ENCODE data around the gene ST7.

DNA sequence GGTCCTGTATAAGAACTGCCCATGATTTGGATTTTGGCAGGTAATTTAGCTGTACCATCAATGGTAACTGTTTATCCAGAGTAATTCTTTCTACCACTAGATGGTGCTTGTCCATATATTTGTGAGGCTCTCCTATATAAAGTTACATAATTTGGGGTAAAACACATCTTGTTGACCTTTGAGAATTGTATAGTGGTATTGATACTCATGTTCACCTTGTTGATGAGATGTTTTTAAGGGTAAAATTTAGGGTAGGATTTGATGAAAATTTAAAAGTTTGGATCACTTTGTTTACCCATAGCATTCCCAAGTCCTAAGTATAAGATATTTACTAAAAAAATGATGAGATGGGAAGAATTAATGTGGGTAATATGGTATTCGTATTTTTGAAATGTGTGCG lies 31.6 kb downstream of the ST7 start:
- TF ChIP-seq CTCF (IDR thresholded peaks at IDR 0.05) (peak; percentile 84), POLR2A (IDR thresholded peaks at IDR 0.05; ENCODE audit: low read length) (no peak), BHLHE40 (IDR thresholded peaks at IDR 0.05; ENCODE audit: low read depth, low read length) (no peak), BCL3 (IDR thresholded peaks at IDR 0.05) (no peak), RAD21 (conservative IDR thresholded peaks at IDR 0.05 in 1 of 2, IDR thresholded peaks at IDR 0.05 in 1 of 2) (peak; percentile 56 to 60), HDAC2 (IDR thresholded peaks at IDR 0.05) (no peak), MAX (IDR thresholded peaks at IDR 0.05) (no peak), MYC (IDR thresholded peaks at IDR 0.05; ENCODE audit: borderline replicate concordance, low read length) (no peak)
- TF ChIP-seq, protein P1, sequence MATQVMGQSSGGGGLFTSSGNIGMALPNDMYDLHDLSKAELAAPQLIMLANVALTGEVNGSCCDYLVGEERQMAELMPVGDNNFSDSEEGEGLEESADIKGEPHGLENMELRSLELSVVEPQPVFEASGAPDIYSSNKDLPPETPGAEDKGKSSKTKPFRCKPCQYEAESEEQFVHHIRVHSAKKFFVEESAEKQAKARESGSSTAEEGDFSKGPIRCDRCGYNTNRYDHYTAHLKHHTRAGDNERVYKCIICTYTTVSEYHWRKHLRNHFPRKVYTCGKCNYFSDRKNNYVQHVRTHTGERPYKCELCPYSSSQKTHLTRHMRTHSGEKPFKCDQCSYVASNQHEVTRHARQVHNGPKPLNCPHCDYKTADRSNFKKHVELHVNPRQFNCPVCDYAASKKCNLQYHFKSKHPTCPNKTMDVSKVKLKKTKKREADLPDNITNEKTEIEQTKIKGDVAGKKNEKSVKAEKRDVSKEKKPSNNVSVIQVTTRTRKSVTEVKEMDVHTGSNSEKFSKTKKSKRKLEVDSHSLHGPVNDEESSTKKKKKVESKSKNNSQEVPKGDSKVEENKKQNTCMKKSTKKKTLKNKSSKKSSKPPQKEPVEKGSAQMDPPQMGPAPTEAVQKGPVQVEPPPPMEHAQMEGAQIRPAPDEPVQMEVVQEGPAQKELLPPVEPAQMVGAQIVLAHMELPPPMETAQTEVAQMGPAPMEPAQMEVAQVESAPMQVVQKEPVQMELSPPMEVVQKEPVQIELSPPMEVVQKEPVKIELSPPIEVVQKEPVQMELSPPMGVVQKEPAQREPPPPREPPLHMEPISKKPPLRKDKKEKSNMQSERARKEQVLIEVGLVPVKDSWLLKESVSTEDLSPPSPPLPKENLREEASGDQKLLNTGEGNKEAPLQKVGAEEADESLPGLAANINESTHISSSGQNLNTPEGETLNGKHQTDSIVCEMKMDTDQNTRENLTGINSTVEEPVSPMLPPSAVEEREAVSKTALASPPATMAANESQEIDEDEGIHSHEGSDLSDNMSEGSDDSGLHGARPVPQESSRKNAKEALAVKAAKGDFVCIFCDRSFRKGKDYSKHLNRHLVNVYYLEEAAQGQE (IDR thresholded peaks at IDR 0.05) = no peak
